GM18507 (cell line): ENCODE measurements around the gene ZNF384.

Experiments
- DNase-seq: peaks from one replicate; pipeline ENCODE4 v3.0.0; 2011; ENCODE audit warnings: low read depth; ENCODE audit not compliant: insufficient read length; ENCODE audit errors: extremely low spot score
- FAIRE-seq: peaks from 2 replicates; lab custom pipeline; 2011; peaks lifted over from hg19 to GRCh38; lab: Jason Lieb, UNC

Gene ZNF384

DNA sequence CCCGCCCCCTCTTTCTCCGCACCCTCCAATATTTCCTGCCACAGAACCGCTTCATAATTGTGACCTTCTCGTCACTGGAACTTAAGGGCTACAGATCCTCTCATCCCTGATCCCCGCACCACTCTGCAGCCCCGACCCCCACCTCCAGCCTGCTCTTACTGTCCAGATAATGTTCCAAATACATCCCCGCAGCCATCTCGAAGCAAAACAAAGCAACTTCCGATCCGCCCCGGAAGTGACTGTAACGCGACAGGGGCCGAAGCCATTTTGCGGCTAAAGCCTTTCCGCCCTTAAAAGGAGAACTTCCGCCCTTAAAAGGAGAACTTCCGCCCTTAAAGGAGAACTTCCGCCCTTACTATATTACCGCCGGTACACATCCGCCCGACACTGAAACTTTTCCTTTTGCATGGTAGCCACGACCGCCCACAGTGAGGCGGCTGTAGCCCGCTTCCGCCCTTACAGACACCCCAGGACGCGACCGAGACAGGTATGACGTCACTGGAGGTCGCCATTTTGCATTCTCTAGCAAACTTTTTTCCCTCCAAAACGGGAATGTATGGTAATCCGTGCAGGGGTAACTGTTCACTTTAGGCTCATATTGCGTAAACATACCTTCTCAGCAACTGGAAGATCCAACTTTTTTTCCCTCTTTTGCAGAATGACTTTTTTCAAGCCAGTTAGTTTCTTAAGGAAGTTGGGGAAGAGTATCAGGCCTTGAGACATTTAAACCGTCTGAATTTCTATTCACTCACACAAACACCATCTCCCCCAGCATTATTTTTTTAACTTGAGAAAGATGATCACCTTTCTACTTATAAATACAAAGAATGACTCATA is 26.1 kb downstream of the ZNF384 start, which contains the start of gene ING4:
TSS of gene ING4 (minus strand) at position 214 of the 837 bp plus-strand sequence. CDS start at position 196, 18 bp downstream.
- DNase-seq, result peak; percentile 97
- peak; percentile 98 for FAIRE-seq

GRCh38 chr12:6662602-6662905 is 26.6 kb downstream of the ZNF384 start:
- no peak for FAIRE-seq
- DNase-seq, result no peak

DNA sequence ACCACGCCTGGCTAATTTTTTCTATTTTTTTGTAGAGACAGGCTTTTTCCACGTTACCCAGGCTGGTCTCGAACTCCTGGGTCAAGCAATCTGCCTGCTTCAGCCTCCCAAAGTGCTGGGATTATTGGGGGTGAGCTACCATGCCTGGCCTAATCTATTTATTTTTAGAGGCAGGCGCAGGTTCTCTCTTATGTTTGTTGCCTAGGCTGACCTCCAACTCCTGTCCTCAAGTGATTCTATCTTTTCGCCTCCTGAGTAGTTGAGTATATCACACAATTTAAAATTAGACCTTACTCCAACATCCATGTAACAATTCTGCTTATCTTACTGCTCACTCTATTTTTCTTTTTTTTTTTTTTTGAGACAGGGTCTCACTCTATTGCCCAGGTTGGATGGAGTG is 35.2 kb downstream of the ZNF384 start:
- DNase-seq, result no peak
- no peak for FAIRE-seq

- DNase-seq, result no peak
- no peak for FAIRE-seq
Measured at GRCh38 chr12:6653342-6653741, 35.8 kb downstream of the ZNF384 start.

DNA sequence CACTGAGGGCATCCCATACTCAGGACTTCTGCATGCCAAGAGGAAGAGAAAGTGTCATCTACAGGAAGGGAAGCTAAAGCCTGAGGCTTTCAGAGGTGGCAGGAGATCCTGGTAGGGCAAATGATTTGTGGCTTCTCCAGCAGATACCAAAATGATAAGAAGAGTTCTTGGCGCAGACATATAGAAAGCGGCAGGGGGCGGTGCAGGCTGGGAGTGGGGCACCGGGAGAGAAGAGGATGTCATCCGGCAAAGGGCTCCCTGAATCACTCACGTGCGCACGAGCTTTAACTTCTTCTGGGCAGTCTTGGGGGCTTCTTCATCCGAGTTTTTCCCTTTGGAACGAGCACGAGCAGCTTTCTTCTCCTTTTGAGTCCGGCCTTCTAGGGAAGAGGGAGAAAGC is 36.8 kb downstream of the ZNF384 start:
- DNase-seq (no peak), FAIRE-seq (no peak)

DNA sequence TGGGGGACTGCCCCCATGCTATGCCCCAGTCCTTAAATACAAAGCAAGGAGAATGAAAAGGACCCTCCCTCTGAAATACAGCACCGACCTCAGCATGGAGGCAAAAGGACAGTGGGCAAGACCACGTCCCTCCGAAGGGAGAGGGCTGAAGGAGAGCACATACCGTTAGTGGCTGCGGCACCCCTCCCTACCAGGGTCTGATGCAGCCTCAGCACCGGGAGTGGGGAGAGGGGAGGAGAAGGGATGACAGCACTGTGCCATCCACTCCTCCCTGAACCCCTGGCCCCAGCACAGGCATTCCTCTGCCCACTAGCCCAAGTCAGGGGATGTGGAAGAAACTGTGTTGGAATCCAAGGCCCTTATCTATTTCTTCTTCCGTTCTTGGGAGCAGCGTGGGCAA is 38.3 kb downstream of the ZNF384 start:
- DNase-seq (no peak), FAIRE-seq (no peak)

- FAIRE-seq (peak; percentile 70), DNase-seq (peak; percentile 66)
Measured at GRCh38 chr12:6647083-6647604, 42.0 kb downstream of the ZNF384 start, which contains the start of gene ACRBP. Gene ACRBP, minus strand, starts transcription at chr12:6647432. Its CDS starts 66 bp downstream, at chr12:6647366.

DNA sequence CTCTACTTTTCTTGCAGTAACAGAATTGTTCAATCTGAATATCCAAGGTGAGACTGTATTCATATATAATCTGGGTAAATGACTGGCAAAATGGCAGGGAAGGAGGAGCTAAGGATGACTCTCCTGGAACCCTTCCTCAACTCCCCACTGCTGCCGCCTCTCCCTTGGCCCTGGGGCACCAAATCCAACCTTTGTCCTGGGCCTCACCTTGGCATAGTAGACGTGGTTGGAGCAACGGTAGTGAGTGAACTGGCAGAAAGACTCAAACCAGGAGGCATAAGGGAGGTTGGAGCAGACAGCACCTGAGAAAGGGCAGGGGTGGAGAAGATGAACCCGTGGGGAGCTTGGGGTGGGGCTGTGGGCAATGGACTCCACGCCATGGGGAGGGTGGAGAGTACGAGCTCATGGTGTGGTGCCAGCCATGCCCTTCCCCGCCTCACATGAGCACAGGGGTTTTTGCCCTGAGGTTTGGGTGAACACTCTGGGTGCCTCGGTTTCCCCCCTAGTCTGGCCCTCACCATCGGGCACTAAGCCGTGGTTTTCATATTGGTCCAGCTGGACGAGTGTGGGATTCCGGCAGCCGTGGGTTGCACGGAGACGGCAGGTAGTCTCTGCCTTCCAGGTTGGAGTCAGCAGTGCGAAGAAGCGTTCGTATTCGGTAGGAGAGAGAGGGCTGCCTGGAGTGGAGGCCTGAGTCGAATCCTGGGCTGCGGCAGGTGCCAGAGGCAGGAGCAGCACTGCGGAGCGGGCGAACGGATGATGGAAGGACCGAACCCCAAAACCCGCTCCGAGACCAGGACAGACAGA is 42.7 kb downstream of the ZNF384 start:
- DNase-seq (no peak), FAIRE-seq (no peak)

- FAIRE-seq (no peak), DNase-seq (no peak)
Measured at GRCh38 chr12:6644903-6645302, 44.3 kb downstream of the ZNF384 start.

GRCh38 chr12:6644257-6644596 is 44.9 kb downstream of the ZNF384 start:
- FAIRE-seq, result peak; percentile 82
- no peak for DNase-seq

DNA sequence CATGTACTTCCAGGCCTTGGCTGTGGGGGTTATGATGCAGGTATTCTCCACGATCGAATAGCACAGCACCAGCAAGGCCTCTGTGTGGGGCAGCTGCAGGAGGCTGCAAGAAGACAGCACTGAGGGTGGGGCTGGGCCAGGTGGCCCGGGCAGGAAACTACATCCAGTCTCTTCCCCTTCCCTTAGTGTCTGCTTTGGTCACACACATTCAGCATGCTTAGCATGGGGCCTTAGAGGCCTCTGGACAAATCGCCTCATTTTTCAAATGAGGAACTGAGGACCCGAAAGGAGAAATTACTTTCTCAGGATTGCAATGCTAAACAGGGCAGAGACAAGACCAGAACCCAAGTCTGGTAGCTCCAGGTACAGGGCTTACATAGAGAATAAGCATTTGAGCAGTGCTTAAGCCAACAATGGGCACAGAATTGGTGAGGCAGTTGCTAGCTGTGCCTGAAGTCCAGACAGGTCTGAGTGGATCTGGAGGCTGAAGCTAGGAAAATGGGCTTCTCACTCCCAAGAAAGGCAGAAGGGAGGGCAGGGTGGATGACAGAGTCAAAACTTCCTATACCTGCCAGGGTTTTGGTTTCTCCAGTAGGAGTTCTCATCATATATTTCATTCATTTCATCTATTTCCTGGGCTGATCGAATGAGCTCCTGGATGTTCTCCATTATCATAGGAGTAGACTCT is 45.5 kb downstream of the ZNF384 start:
- no peak for FAIRE-seq
- no peak for DNase-seq

- no peak for DNase-seq
- FAIRE-seq, result no peak
Measured at GRCh38 chr12:6641131-6641530, 48.0 kb downstream of the ZNF384 start.

DNA sequence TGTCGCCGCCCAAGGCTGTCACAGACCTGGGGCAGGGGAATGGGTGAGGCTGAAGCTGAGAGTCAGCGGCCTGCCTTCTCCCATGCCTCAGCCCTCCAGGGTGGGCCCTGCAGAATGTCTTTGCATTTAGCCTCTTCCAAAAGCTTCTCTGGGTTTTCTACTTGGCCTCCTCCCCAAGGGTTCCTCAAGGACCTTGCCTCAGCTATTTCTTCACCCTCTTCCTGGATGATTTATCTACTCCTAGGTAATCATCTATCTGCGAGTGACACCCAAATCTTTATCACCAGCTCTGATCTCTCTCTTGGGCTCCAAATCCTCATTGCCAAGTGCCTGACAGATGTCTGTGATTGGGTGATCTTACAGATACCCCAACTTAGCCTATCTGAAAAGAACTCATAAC is 48.7 kb downstream of the ZNF384 start:
- DNase-seq, result no peak
- no peak for FAIRE-seq

DNA sequence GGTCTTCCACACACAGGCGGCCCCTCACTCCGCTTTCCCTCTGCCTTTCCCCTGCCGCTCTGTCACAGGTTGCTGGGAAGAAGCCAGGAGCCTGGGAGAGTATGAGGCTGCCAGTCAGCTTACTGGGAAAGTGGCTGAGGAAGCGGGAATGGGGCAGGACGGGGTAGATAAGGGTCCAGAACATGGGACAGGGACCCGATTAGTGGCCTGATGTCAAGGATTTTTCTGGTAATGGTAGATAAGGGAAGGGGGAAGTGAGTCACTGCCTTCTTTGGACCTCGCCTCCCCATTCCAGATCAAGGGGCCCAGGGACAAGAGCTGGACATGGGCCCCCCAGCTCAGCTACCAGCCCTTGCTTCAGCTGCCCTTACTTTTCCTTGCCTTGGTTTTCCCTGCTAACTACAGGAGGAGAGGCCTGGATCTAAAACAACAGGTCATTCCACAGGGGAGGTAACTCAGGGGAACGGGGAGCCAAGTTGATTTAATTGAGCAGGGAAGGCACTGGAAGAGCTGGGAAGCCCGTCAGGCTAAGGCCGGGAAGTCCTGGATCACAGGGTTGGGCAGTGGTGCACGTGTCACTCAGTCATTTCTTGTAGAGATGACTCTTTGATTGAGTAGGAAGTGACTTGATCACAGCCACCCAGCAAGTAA is 49.9 kb downstream of the ZNF384 start:
- no peak for FAIRE-seq
- DNase-seq, result no peak

GRCh38 chr12:6638305-6638704 is 50.9 kb downstream of the ZNF384 start:
- DNase-seq (no peak), FAIRE-seq (no peak)

DNA sequence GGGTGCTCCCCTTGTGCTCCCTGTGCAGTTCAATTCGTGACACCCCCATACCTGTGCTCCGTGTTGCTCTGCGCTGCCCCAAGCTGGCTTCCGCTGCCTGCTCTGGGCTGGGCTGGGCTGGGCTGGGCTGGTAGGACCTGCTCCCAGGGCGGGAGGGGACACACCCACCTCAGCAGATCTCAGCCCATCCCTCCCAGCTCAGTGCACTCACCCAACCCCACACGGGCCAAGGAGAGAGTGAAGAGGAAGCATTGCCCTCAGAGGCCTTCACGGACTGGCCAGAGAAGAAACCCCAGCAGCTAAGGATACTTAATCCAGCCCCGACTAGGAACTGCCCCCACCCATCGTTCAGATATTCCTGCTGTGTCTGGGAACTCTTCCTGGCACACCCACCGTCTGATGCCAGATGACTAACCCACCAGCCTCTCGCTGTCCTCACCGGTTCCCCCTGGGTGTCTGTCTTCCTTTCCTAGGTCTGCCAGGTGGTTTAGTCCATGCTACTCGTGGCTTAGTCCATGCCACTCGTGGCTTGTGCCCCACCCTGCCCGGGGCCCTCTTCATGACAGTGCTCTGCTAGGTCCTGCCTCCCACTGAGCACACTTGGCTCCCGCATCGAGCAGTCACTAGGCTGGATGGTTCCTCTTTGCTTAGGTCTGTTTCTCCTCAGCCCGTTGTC is 53.2 kb downstream of the ZNF384 start, which contains the start of gene LPAR5:
TSS of gene LPAR5 (minus strand) at position 104 of the 676 bp plus-strand sequence. CDS start 14,711 bp downstream, outside the sequence.
- peak; percentile 79 for FAIRE-seq
- no peak for DNase-seq

- DNase-seq, result no peak
- FAIRE-seq, result no peak
Measured at GRCh38 chr12:6635375-6635855, 53.8 kb downstream of the ZNF384 start.

DNA sequence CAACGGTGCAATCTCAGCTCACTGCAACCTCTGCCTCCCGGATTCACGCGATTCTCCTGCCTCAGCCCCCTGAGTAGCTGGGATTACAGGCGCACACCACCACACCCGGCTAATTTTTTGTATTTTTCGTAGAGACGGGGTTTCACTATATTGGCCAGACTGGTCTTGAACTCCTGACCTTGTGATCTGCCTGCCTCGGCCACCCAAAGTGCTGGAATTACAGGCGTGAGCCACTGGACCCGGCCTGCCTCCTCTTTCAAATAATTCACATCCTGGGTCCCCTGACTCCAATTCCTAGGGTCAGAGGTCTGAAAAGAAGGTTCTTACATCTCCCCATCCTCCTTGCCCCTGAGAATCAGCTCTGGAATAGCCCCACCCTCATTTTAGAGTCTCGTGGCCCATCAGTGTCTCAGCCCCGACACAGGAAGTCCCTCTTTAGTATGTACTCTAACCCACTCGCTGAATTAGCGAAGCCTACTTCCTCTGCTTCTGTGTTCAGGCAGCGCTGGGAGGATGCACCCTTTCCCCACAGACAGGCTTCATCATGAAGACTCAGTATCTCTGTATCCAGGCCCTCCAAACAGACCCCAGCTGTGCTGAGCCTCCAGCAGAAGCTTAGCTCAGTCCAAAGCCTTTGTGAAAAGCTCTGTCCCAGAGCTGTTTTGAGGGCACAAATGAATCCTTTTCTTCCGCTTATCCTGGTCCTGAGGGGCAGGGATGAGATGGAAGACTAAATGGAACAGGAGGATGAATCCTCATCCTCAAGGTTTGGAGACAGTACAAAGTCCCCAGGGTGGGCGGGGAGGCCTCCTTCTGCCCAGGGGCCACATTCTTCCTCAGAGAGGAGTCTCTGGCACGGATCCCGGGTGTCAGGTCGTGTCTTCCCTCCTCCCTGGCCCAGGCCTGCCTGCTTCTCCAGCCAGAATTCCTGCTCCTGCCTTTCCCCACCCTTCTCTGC is 56.9 kb downstream of the ZNF384 start:
- DNase-seq, result no peak
- peak; percentile 95 for FAIRE-seq
